B cell (primary cell): ENCODE measurements around the gene GMFB. TPM values are rescaled to one million over a fixed set of nuclear protein-coding genes. Genes with fewer than 3 reads are reported as not detected.

ENCODE experiments used
- ATAC-seq: fragments of 200-7000 bp; cut with Tn5 transposase; one replicate; pipeline ENCODE4 v1.10.0; 2021; ENCODE audit warnings: low read depth, mild to moderate bottlenecking, moderate number of reproducible peaks, moderate library complexity
- CTCF ChIA-PET: fragments of 350-600 bp; sonication (Branson Sonifier 250); formaldehyde crosslinking; loops from one replicate; lab custom pipeline; 2021; ENCODE audit warnings: antibody characterized with exemption, inconsistent platforms; lab: Charles Lee
- POLR2A ChIA-PET: fragments of 350-600 bp; sonication (Branson Sonifier 250); formaldehyde crosslinking; loops from one replicate; lab custom pipeline; 2021; ENCODE audit warnings: antibody characterized with exemption; lab: Charles Lee
- DNase-seq: peaks from one replicate; pipeline ENCODE4 v3.0.0; 2013
- H2AFZ ChIP-seq: 2 replicates; pipeline ENCODE4 v1.6.1; 2012; ENCODE audit warnings: mild to moderate bottlenecking, low read depth, low read length; ENCODE audit not compliant: insufficient read depth, poor library complexity, severe bottlenecking
- H3K27ac ChIP-seq, 2 donors: 1 replicate in 1 of 2; 2 replicates in 1 of 2; pipeline ENCODE4 v1.5.1; 2012 to 2013; ENCODE audit warnings: low read length in 2 of 2, mild to moderate bottlenecking in 2 of 2, moderate library complexity in 1 of 2
- H3K27me3 ChIP-seq, 4 experiments: fragments of 200-600 bp in 1 of 4; sonication (generic) in 1 of 4; replicated peaks in 1 of 4; 1 replicate in 2 of 4; 2 replicates in 2 of 4; pipeline versions ENCODE4 v1.6.1 to v1.7.0; 2013 to 2016; ENCODE audit warnings: low read length in 3 of 4, mild to moderate bottlenecking in 2 of 4, mixed read lengths in 1 of 4, moderate library complexity in 1 of 4; ENCODE audit not compliant: insufficient read depth in 4 of 4, control insufficient read depth in 3 of 4; ENCODE audit errors: control extremely low read depth in 1 of 4
- H3K36me3 ChIP-seq, 2 experiments: replicated peaks in 1 of 2; 1 replicate in 1 of 2; 2 replicates in 1 of 2; pipeline versions ENCODE4 v1.6.1 to v1.7.1; 2013; ENCODE audit warnings: low read length in 1 of 2; ENCODE audit not compliant: insufficient read depth in 2 of 2, control insufficient read depth in 1 of 2; ENCODE audit errors: control extremely low read depth in 1 of 2, extremely low read depth in 1 of 2
- H3K4me1 ChIP-seq, 2 donors: fragments of 200-600 bp in 1 of 2; sonication (generic) in 1 of 2; 1 replicate in 1 of 2; 2 replicates in 1 of 2; pipeline versions ENCODE4 v1.5.1 to v1.6.1; 2013 to 2017; ENCODE audit warnings: low read length in 2 of 2; ENCODE audit not compliant: control insufficient read depth in 2 of 2, insufficient read depth in 2 of 2
- H3K4me2 ChIP-seq: replicated peaks from 2 replicates; pipeline ENCODE3; 2012; ENCODE audit warnings: mild to moderate bottlenecking, low read depth, low read length; ENCODE audit not compliant: poor library complexity, severe bottlenecking
- H3K4me3 ChIP-seq, 5 experiments: fragments of 200-600 bp in 1 of 5; sonication (generic) in 1 of 5; 1 replicate in 3 of 5; 2 replicates in 2 of 5; pipeline versions ENCODE4 v1.5.1 to v1.7.0; 2011 to 2016; ENCODE audit warnings: low read length in 4 of 5, mild to moderate bottlenecking in 4 of 5, low read depth in 2 of 5, control low read depth in 1 of 5, moderate library complexity in 1 of 5; ENCODE audit not compliant: insufficient read depth in 1 of 5; ENCODE audit errors: control extremely low read depth in 1 of 5, extremely low read depth in 1 of 5
- H3K79me2 ChIP-seq: fragments of 200-600 bp; sonication (generic); one replicate; pipeline ENCODE4 v1.6.0; 2016; ENCODE audit warnings: low read length; ENCODE audit not compliant: control insufficient read depth, insufficient read depth
- H3K9ac ChIP-seq: fragments of 200-600 bp; sonication (generic); 2 replicates; pipeline ENCODE4 v1.6.1; 2017; ENCODE audit warnings: mild to moderate bottlenecking, low read length, moderate library complexity
- H3K9me3 ChIP-seq, 3 donors: one replicate each; pipeline versions ENCODE4 v1.6.1 to v1.7.1; 2013; ENCODE audit warnings: low read length in 2 of 3; ENCODE audit not compliant: control insufficient read depth in 2 of 3, insufficient read depth in 1 of 3; ENCODE audit errors: control extremely low read depth in 1 of 3
- H4K20me1 ChIP-seq: 2 replicates; pipeline ENCODE4 v1.6.0; 2012; ENCODE audit warnings: mild to moderate bottlenecking, low read length; ENCODE audit not compliant: insufficient read depth, control insufficient read depth, poor library complexity, severe bottlenecking
- H3K27ac Mint-ChIP-seq: one replicate; pipeline ENCODE4 v1.8.0; 2021; ENCODE audit warnings: mixed read lengths
- H3K27me3 Mint-ChIP-seq: one replicate; pipeline ENCODE4 v1.8.0; 2021; ENCODE audit warnings: mixed read lengths
- H3K4me1 Mint-ChIP-seq: one replicate; pipeline ENCODE4 v1.8.0; 2021; ENCODE audit warnings: mixed read lengths
- H3K4me3 Mint-ChIP-seq: one replicate; pipeline ENCODE4 v1.8.0; 2021; ENCODE audit warnings: mixed read lengths
- H3K9me3 Mint-ChIP-seq: one replicate; pipeline ENCODE4 v1.8.0; 2022; ENCODE audit warnings: mixed read lengths; ENCODE audit not compliant: insufficient read depth
- EZH2 ChIP-seq: IDR thresholded peaks from 2 replicates; pipeline ENCODE4 v1.6.1; 2012; ENCODE audit warnings: borderline replicate concordance, low read depth, mild to moderate bottlenecking, moderate library complexity, low read length; ENCODE audit not compliant: insufficient read depth, poor library complexity, severe bottlenecking
- WGBS: methylation state at CpG from one replicate; pipeline ENCODE4 v1.1.5; 2013; ENCODE audit warnings: missing lambda C conversion rate; ENCODE audit not compliant: insufficient coverage; 5-methylcytosine and 5-hydroxymethylcytosine counted together
- intact Hi-C: fragments of 100-400 bp; cut with micrococcal nuclease; formaldehyde crosslinking; loops from one replicate; pipeline ENCODE4 v1.10.0; 2022
- polyA plus RNA-seq: library from polyadenylated mRNA; depleted of rRNA; stranded (reverse); fragments of >200 nt; gene quantifications from 2 replicates; pipeline ENCODE4 v1.2.3, GENCODE V29; 2012
- total RNA-seq, 2 donors: library from RNA; stranded (reverse); fragments of 120-200 nt in 1 of 2; gene quantifications; 1 replicate in 1 of 2; 2 replicates in 1 of 2; pipeline versions ENCODE4 v1.2.3 to v1.2.4, GENCODE V29; 2013 to 2022
- TF ChIP-seq, protein P1 (sequence below): fragments of 200-600 bp; IDR thresholded peaks from one replicate; pipeline ENCODE4 v1.8.0; 2022; ENCODE audit warnings: antibody characterized with exemption, mild to moderate bottlenecking

Gene GMFB
- total and polyA plus RNA-seq, 2 donors (not counting 1 experiment from before 2014, with no cell fraction given) = 13.6 to 49.8 TPM

DNA sequence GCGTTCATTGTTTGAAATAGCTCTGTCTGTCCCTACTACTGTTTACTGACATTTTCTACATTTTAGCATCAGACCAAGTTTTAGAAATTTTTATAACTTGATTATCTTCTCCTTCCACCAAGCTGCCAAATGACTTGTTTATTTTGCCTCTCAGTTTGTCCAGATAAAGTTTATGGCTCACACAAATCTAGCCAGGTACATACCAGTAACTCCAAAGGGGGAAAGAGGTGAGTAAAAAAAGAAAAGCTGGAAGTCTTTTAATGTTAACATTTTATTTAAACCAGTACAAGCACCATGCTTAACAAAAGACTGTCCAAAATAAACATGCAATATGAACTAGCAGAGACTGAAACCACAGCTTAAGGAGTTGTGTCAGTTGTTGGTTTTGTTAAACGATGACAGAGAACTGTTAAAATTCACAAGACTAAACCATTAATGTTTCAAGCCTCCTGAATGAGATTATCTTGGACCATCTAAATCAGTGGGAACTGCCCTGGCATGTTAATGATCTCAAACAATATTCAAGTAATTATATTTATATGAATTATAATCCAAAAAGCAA is 14.5 kb downstream of the GMFB start:
- peaks cover 0 to 23% of the 10 kb centered on the region in 2 experiments for H3K36me3 ChIP-seq
- ATAC-seq (no peak), DNase-seq (no peak)
- no peak overlapping the region for H2AFZ ChIP-seq
- Mint-ChIP-seq H3K27ac (no peak overlapping the region), H3K4me3 (no peak overlapping the region), H3K4me1 (peaks cover 12% of the 10 kb centered on the region), H3K9me3 (no peaks in the 10 kb centered on the region), H3K27me3 (no peaks in the 10 kb centered on the region)
- no peak overlapping the region for H3K4me2 ChIP-seq
- intact Hi-C loops = no loop called here
- no peak overlapping the region for H3K27ac ChIP-seq
- ChIA-PET CTCF (no interaction called here), POLR2A (no interaction called here)
- H3K4me1 ChIP-seq = no peaks in the 10 kb centered on the region
- peaks cover 8% of the 10 kb centered on the region for H3K79me2 ChIP-seq
- no peaks in the 10 kb centered on the region for H3K9me3 ChIP-seq
- TF ChIP-seq EZH2 = no peak
- TF ChIP-seq, protein P1, sequence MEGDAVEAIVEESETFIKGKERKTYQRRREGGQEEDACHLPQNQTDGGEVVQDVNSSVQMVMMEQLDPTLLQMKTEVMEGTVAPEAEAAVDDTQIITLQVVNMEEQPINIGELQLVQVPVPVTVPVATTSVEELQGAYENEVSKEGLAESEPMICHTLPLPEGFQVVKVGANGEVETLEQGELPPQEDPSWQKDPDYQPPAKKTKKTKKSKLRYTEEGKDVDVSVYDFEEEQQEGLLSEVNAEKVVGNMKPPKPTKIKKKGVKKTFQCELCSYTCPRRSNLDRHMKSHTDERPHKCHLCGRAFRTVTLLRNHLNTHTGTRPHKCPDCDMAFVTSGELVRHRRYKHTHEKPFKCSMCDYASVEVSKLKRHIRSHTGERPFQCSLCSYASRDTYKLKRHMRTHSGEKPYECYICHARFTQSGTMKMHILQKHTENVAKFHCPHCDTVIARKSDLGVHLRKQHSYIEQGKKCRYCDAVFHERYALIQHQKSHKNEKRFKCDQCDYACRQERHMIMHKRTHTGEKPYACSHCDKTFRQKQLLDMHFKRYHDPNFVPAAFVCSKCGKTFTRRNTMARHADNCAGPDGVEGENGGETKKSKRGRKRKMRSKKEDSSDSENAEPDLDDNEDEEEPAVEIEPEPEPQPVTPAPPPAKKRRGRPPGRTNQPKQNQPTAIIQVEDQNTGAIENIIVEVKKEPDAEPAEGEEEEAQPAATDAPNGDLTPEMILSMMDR = no peak
- no peaks in the 10 kb centered on the region for H3K27me3 ChIP-seq
- no peaks in the 10 kb centered on the region for H4K20me1 ChIP-seq
- H3K4me3 ChIP-seq = no peak overlapping the region
- no CpG with 5 or more reads among the region's 2 CpGs for WGBS
- no peak overlapping the region for H3K9ac ChIP-seq

- no peaks in the 10 kb centered on the region for H4K20me1 ChIP-seq
- H3K9me3 ChIP-seq = peaks cover 0 to 4% (median 0%) of the 10 kb centered on the region in 3 donors
- ChIA-PET POLR2A (no interaction called here), CTCF (no interaction called here)
- no peaks in the 10 kb centered on the region for H3K79me2 ChIP-seq
- Mint-ChIP-seq H3K4me3 (no peak overlapping the region), H3K9me3 (peaks cover 5% of the 10 kb centered on the region), H3K4me1 (peaks cover 9% of the 10 kb centered on the region), H3K27ac (no peak overlapping the region), H3K27me3 (no peaks in the 10 kb centered on the region)
- ATAC-seq (no peak), DNase-seq (no peak)
- no peaks in the 10 kb centered on the region for H3K4me1 ChIP-seq
- no peak overlapping the region for H2AFZ ChIP-seq
- no peak overlapping the region for H3K27ac ChIP-seq
- H3K36me3 ChIP-seq = peaks cover 0 to 10% of the 10 kb centered on the region in 2 experiments
- no peak overlapping the region for H3K4me3 ChIP-seq
- H3K4me2 ChIP-seq = no peak overlapping the region
- no CpG with 5 or more reads among the region's 4 CpGs for WGBS
- H3K27me3 ChIP-seq = no peaks in the 10 kb centered on the region
- intact Hi-C loops = no loop called here
- H3K9ac ChIP-seq = no peak overlapping the region
- TF ChIP-seq, protein P1 = no peak
- no peak for TF ChIP-seq EZH2
These were observed 16.5 kb downstream of the GMFB start for GRCh38 chr14:54472315-54472714.
